A549 (cell line): ENCODE data around the gene UFM1. TPM values are rescaled to one million over a fixed set of nuclear protein-coding genes. Genes with fewer than 3 reads are reported as not detected.
"Not testable (repeated sequence)": the region's sequence is repeated elsewhere in the genome, so short reads cannot be mapped to it uniquely, and the experiment has no call there.

ENCODE experiments used
- ATAC-seq, 2 experiments: fragments of 200-7000 bp in 1 of 2; fragments of >200 bp in 1 of 2; cut with Nextera tagmentation in 1 of 2; cut with Tn5 transposase in 1 of 2; 3 replicates each; pipeline versions ENCODE4 v1.8.0 to v1.9.1; 2018 to 2020; ENCODE audit warnings: mild to moderate bottlenecking in 1 of 2, moderate library complexity in 1 of 2
- CTCF ChIA-PET: fragments of 300-600 bp; sonication (Branson Sonifier 250); formaldehyde crosslinking; extraction: SDS; loops from one replicate; lab custom pipeline; 2021; ENCODE audit warnings: antibody characterized with exemption, inconsistent platforms; lab: Yijun Ruan, JAX
- POLR2A ChIA-PET: fragments of 350-600 bp; formaldehyde crosslinking; extraction: SDS; loops from one replicate; lab custom pipeline; 2021; ENCODE audit warnings: antibody characterized with exemption, inconsistent platforms; lab: Yijun Ruan, JAX
- DNase-seq, 2 experiments: peaks; one replicate each; pipeline versions ENCODE4 v3.0.0 to v3.0.0-alpha.2; 2011 to 2016; ENCODE audit warnings: low read depth in 1 of 2, low spot score in 1 of 2
- FAIRE-seq: peaks from 2 replicates; lab custom pipeline; 2011; peaks lifted over from hg19 to GRCh38; lab: Jason Lieb, UNC
- H3K27ac ChIP-seq, 2 experiments: fragments of >200 bp; sonication (Bioruptor Twin); formaldehyde crosslinking; 3 replicates each; pipeline ENCODE4 v1.5.1; 2016 to 2017
- H3K4me1 ChIP-seq: fragments of >200 bp; sonication (Bioruptor Twin); formaldehyde crosslinking; 3 replicates; pipeline ENCODE4 v1.6.1; 2016
- H3K4me2 ChIP-seq: fragments of >200 bp; sonication (Bioruptor Twin); formaldehyde crosslinking; 3 replicates; pipeline ENCODE4 v1.6.1; 2016
- H3K4me3 ChIP-seq: fragments of >200 bp; sonication (Bioruptor Twin); formaldehyde crosslinking; 3 replicates; pipeline ENCODE4 v1.5.1; 2016
- H3K9me3 ChIP-seq: fragments of >200 bp; sonication (Bioruptor Twin); formaldehyde crosslinking; 3 replicates; pipeline ENCODE4 v1.6.1; 2016
- ATOH8 ChIP-seq: fragments of 250-450 bp; sonication (Bioruptor Pico); IDR thresholded peaks from 2 replicates; pipeline ENCODE4 v1.5.0; 2020; ENCODE audit warnings: low read depth, mild to moderate bottlenecking, moderate library complexity
- CBX8 ChIP-seq: fragments of 200-600 bp; sonication (generic); IDR thresholded peaks from 2 replicates; pipeline ENCODE4 v1.6.1; 2016
- CEBPB ChIP-seq, 2 experiments: fragments of >200 bp in 1 of 2; sonication (Bioruptor Twin) in 1 of 2; formaldehyde crosslinking in 1 of 2; IDR thresholded peaks; 2 replicates each; pipeline ENCODE4 v1.6.1; 2012 to 2016
- CHD2 ChIP-seq: fragments of 150-350 bp; IDR thresholded peaks from 2 replicates; pipeline ENCODE4 v1.6.1; 2014; ENCODE audit warnings: low read length; ENCODE audit not compliant: partially characterized antibody
- CHD4 ChIP-seq: fragments of 200-600 bp; sonication (generic); IDR thresholded peaks from 2 replicates; pipeline ENCODE4 v1.6.1; 2016; ENCODE audit warnings: antibody characterized with exemption, mild to moderate bottlenecking, borderline replicate concordance
- EHMT2 ChIP-seq: fragments of 200-600 bp; sonication (generic); IDR thresholded peaks from 2 replicates; pipeline ENCODE4 v1.6.1; 2016; ENCODE audit warnings: antibody characterized with exemption, low read depth, mild to moderate bottlenecking, moderate library complexity
- EP300 ChIP-seq, 2 experiments: fragments of >200 bp; sonication (Bioruptor Twin); formaldehyde crosslinking; IDR thresholded peaks; 2 replicates in 1 of 2; 3 replicates in 1 of 2; pipeline ENCODE4 v1.6.1; 2016 to 2017
- FOSL2 ChIP-seq, 2 experiments: fragments of 450-650 bp in 1 of 2; fragments of >200 bp in 1 of 2; sonication (Bioruptor Twin) in 1 of 2; formaldehyde crosslinking; IDR thresholded peaks; 2 replicates each; pipeline versions ENCODE4 v1.5.0 to v1.6.1; 2016 to 2020; ENCODE audit warnings: mild to moderate bottlenecking in 1 of 2, moderate library complexity in 1 of 2
- GATA3 ChIP-seq: IDR thresholded peaks from 2 replicates; pipeline ENCODE4 v1.6.1; 2012; ENCODE audit warnings: borderline replicate concordance
- HDAC2 ChIP-seq: fragments of 200-600 bp; sonication (generic); IDR thresholded peaks from 2 replicates; pipeline ENCODE4 v1.6.1; 2016
- HOXB13 ChIP-seq: fragments of 250-450 bp; sonication (Bioruptor Pico); IDR thresholded peaks from 2 replicates; pipeline ENCODE4 v1.5.0; 2020; ENCODE audit warnings: low read depth, mild to moderate bottlenecking, moderate library complexity
- HOXB5 ChIP-seq: fragments of 250-450 bp; sonication (Bioruptor Pico); IDR thresholded peaks from 2 replicates; pipeline ENCODE4 v1.5.0; 2020; ENCODE audit warnings: mild to moderate bottlenecking, moderate library complexity
- JUN ChIP-seq, 2 experiments: fragments of >200 bp; sonication (Bioruptor Twin); formaldehyde crosslinking; IDR thresholded peaks; 2 replicates in 1 of 2; 3 replicates in 1 of 2; pipeline ENCODE4 v1.6.1; 2016 to 2017
- JUNB ChIP-seq: fragments of >200 bp; sonication (Bioruptor Twin); formaldehyde crosslinking; IDR thresholded peaks from 2 replicates; pipeline ENCODE4 v1.6.1; 2016
- KDM1A ChIP-seq: fragments of 200-600 bp; sonication (generic); IDR thresholded peaks from 2 replicates; pipeline ENCODE4 v1.6.1; 2016; ENCODE audit warnings: low read depth, mild to moderate bottlenecking
- NFE2L2 ChIP-seq: fragments of 150-350 bp; conservative IDR thresholded peaks from 2 replicates; pipeline ENCODE4 v1.6.1; 2014; ENCODE audit warnings: low read length
- NPAS2 ChIP-seq: fragments of 250-450 bp; sonication (Bioruptor Pico); IDR thresholded peaks from 2 replicates; pipeline ENCODE4 v1.8.0; 2022; ENCODE audit warnings: mild to moderate bottlenecking, moderate library complexity, borderline replicate concordance
- NR3C1 ChIP-seq: fragments of >200 bp; sonication (Bioruptor Twin); formaldehyde crosslinking; IDR thresholded peaks from 3 replicates; pipeline ENCODE4 v1.6.1; 2017
- PHF8 ChIP-seq: fragments of 200-600 bp; sonication (generic); IDR thresholded peaks from 2 replicates; pipeline ENCODE4 v1.6.1; 2016; ENCODE audit warnings: low read depth, mild to moderate bottlenecking, antibody characterized with exemption, moderate library complexity, borderline replicate concordance
- POLR2AphosphoS2 ChIP-seq: conservative IDR thresholded peaks from 2 replicates; pipeline ENCODE4 v1.6.1; 2012; ENCODE audit warnings: low read length, improper control_type of control experiment, inconsistent platforms
- RCOR1 ChIP-seq: fragments of 150-350 bp; IDR thresholded peaks from 2 replicates; pipeline ENCODE4 v1.6.1; 2014; ENCODE audit warnings: antibody characterized with exemption, low read length, low read depth
- TP53 ChIP-seq: fragments of 250-450 bp; sonication (Bioruptor Pico); IDR thresholded peaks from 2 replicates; pipeline ENCODE4 v1.5.0; 2021; ENCODE audit warnings: mild to moderate bottlenecking, moderate library complexity
- USF2 ChIP-seq: fragments of 450-650 bp; IDR thresholded peaks from 2 replicates; pipeline ENCODE4 v1.6.1; 2014; ENCODE audit warnings: antibody characterized with exemption
- ZC3H11A ChIP-seq: fragments of 450-650 bp; IDR thresholded peaks from 2 replicates; pipeline ENCODE4 v1.6.1; 2014; ENCODE audit warnings: antibody characterized with exemption, mild to moderate bottlenecking
- ZNF302 ChIP-seq: fragments of 250-450 bp; sonication (Bioruptor Pico); IDR thresholded peaks from 2 replicates; pipeline ENCODE4 v1.9.0; 2021; ENCODE audit warnings: inconsistent platforms, mild to moderate bottlenecking, moderate library complexity
- ZSCAN20 ChIP-seq: fragments of 250-450 bp; sonication (Bioruptor Pico); IDR thresholded peaks from 2 replicates; pipeline ENCODE4 v1.8.0; 2022; ENCODE audit warnings: mild to moderate bottlenecking, moderate library complexity
- WGBS: methylation state at CpG from one replicate; pipeline ENCODE4 v1.1.6; 2017; ENCODE audit errors: missing lambda C conversion rate; 5-methylcytosine and 5-hydroxymethylcytosine counted together
- polyA plus RNA-seq, 4 experiments: library from polyadenylated mRNA; depleted of rRNA in 3 of 4; stranded (reverse); fragments of >200 nt; fragmentation: RNase III in 1 of 4; extraction: RNeasy Plus Mini Kit Qiagen cat#74134 plus additional on column Dnase treatment in 1 of 4; gene quantifications; 2 replicates in 3 of 4; 3 replicates in 1 of 4; pipeline ENCODE4 v1.2.3, GENCODE V29; 2011 to 2017
- TF ChIP-seq, protein P1 (sequence below): fragments of 250-450 bp; sonication (Bioruptor Pico); IDR thresholded peaks from 2 replicates; pipeline ENCODE4 v1.5.0; 2021; ENCODE audit warnings: mild to moderate bottlenecking, moderate library complexity, borderline replicate concordance
- TF ChIP-seq, protein P2 (sequence below): fragments of >200 bp; sonication (Bioruptor Twin); formaldehyde crosslinking; IDR thresholded peaks from 2 replicates; pipeline ENCODE4 v1.6.1; 2016

The UFM1 gene
- polyA plus RNA-seq, 2 of the 4 experiments (the other 2 are of a cell fraction), result 35.7 to 67.6 TPM

GRCh38 chr13:38369058-38369457 lies 19.4 kb downstream of the UFM1 start:
- no peak overlapping the region for H3K4me2 ChIP-seq
- no peak for FAIRE-seq
- ChIA-PET CTCF (no interaction called here), POLR2A (no interaction called here)
- TF ChIP-seq CEBPB (IDR thresholded peaks at IDR 0.05) (no peak), ZC3H11A (no peak), NFE2L2 (no peak), PHF8 (no peak)
- no peaks in the 10 kb centered on the region for H3K9me3 ChIP-seq
- no peaks in the 10 kb centered on the region for H3K4me1 ChIP-seq
- no peak overlapping the region for H3K27ac ChIP-seq
- H3K4me3 ChIP-seq, result no peak overlapping the region
- ATAC-seq, result no peak
- no peak for DNase-seq
- 4% methylated on average over 1 of the region's 1 CpG for WGBS

DNA sequence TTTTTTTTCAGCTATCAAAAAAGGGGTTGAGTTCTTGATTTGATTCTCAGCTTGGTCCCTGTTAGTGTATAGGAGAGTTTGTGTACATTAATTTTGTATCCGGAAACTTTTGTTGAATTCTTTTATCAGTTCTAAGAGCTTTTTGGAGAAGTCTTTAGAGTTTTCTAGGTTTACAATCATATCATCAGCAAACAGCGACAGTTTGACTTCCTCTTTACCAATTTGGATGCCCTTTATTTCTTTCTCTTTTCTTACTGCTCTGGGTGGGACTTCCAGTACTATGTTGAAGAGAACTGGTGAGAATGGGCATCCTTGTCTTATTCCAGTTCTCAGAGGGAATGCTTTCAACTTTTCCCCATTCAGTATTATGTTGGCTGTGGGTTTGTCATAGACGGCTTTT lies 20.4 kb downstream of the UFM1 start:
- H3K4me2 ChIP-seq, H3K4me1 ChIP-seq, DNase-seq, H3K9me3 ChIP-seq, ATAC-seq, CTCF ChIA-PET, H3K4me3 ChIP-seq, H3K27ac ChIP-seq, FAIRE-seq, POLR2A ChIA-PET: not testable (repeated sequence)
- 69% methylated on average over 3 of the region's 3 CpGs for WGBS

GRCh38 chr13:38372820-38373383 lies 23.3 kb downstream of the UFM1 start:
- POLR2A ChIA-PET, result no interaction called here
- DNase-seq, result no peak
- TF ChIP-seq FOSL2 (IDR thresholded peaks at IDR 0.05) (no peak), FOSL2 (CRISPR knock-in tag; IDR thresholded peaks at IDR 0.05) (no peak), JUN (IDR thresholded peaks at IDR 0.05) (no peak), RCOR1 (no peak), CEBPB (IDR thresholded peaks at IDR 0.05) (no peak), EHMT2 (no peak), HOXB13 (CRISPR knock-in tag) (no peak)
- TF ChIP-seq, all 56 proteins: peak for 0
- Histone ChIP-seq H3K4me3 (no peak overlapping the region), H3K9me3 (no peaks in the 10 kb centered on the region), H3K4me1 (no peaks in the 10 kb centered on the region), H3K27ac (no peak overlapping the region), H3K4me2 (no peak overlapping the region)
- CTCF ChIA-PET, result no interaction called here
- ATAC-seq (no peak), FAIRE-seq (no peak)
- WGBS, result 51% methylated on average over 6 of the region's 6 CpGs

GRCh38 chr13:38376546-38376945 lies 26.9 kb downstream of the UFM1 start:
- no peak for FAIRE-seq
- 4% methylated on average over 1 of the region's 1 CpG for WGBS

DNA sequence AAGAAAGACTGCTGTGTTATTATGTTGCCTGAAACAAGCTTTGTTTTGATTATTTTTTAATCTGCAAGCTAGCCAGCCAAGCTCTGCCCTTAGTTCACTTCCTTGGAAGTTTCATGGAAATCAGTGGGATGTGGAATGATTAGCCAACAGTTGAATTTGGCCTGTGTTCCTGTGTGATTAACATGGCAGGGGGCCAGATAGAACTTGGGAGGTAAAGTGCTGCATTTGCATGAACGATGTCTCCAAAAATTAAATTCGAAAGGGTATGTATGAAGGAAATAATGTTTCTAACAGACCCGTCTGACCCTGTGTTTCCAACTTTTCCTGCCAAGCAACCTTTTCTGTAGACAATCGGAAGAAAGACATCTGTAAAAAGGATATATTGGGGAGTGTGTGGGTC lies 32.2 kb downstream of the UFM1 start:
- POLR2A ChIA-PET, result no interaction called here
- no peak for FAIRE-seq
- H3K4me1 ChIP-seq, result no peaks in the 10 kb centered on the region
- DNase-seq, result no peak
- H3K27ac ChIP-seq, result no peak overlapping the region
- H3K9me3 ChIP-seq, result no peaks in the 10 kb centered on the region
- H3K4me2 ChIP-seq, result no peak overlapping the region
- ATAC-seq, result no peak
- 15% methylated on average over 4 of the region's 4 CpGs for WGBS
- CTCF ChIA-PET, result no interaction called here
- H3K4me3 ChIP-seq, result no peak overlapping the region
- TF ChIP-seq, protein P1, sequence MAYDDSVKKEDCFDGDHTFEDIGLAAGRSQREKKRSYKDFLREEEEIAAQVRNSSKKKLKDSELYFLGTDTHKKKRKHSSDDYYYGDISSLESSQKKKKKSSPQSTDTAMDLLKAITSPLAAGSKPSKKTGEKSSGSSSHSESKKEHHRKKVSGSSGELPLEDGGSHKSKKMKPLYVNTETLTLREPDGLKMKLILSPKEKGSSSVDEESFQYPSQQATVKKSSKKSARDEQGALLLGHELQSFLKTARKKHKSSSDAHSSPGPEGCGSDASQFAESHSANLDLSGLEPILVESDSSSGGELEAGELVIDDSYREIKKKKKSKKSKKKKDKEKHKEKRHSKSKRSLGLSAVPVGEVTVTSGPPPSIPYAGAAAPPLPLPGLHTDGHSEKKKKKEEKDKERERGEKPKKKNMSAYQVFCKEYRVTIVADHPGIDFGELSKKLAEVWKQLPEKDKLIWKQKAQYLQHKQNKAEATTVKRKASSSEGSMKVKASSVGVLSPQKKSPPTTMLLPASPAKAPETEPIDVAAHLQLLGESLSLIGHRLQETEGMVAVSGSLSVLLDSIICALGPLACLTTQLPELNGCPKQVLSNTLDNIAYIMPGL (CRISPR knock-in tag), result no peak
- TF ChIP-seq NR3C1 (no peak), HOXB5 (CRISPR knock-in tag) (no peak), CHD2 (no peak), NFE2L2 (no peak), EP300 (IDR thresholded peaks at IDR 0.05) (no peak), USF2 (no peak), ATOH8 (CRISPR knock-in tag) (no peak), HDAC2 (no peak), POLR2AphosphoS2 (no peak), TP53 (CRISPR knock-in tag) (no peak), KDM1A (no peak), NPAS2 (no peak), ZNF302 (CRISPR knock-in tag) (no peak)
- TF ChIP-seq, protein P2, sequence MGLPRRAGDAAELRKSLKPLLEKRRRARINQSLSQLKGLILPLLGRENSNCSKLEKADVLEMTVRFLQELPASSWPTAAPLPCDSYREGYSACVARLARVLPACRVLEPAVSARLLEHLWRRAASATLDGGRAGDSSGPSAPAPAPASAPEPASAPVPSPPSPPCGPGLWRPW, result no peak

More at GRCh38 chr13:38376546-38376945, 26.9 kb downstream of the UFM1 start:
- DNase-seq (no peak), ATAC-seq (no peak)
- H3K9me3 ChIP-seq, result no peaks in the 10 kb centered on the region
- POLR2A ChIA-PET, result no interaction called here
- no peak overlapping the region for H3K27ac ChIP-seq
- no peaks in the 10 kb centered on the region for H3K4me1 ChIP-seq
- CTCF ChIA-PET, result no interaction called here
- H3K4me3 ChIP-seq, result no peak overlapping the region
- TF ChIP-seq RCOR1 (no peak), JUNB (no peak), GATA3 (no peak), ZSCAN20 (CRISPR knock-in tag) (no peak), CHD4 (no peak), NPAS2 (no peak), CBX8 (no peak), HDAC2 (no peak)
- no peak overlapping the region for H3K4me2 ChIP-seq
